ENCODE measurements around the gene FZD10.

FZD10 gene

GRCh38 chr12:130120012-130120805 lies 42.1 kb upstream of the FZD10 start:
- TF ChIP-seq CTCF (IDR thresholded peaks at IDR 0.05; ENCODE audit: insufficient read depth, low read length) (no peak), POLR2AphosphoS5 (IDR thresholded peaks at IDR 0.05; ENCODE audit: low read depth) (no peak), SPI1 (IDR thresholded peaks at IDR 0.05; ENCODE audit: borderline replicate concordance, low read depth) (no peak), REST (IDR thresholded peaks at IDR 0.05; ENCODE audit: insufficient replicate concordance, low read depth) (no peak), GABPA (IDR thresholded peaks at IDR 0.05; ENCODE audit: low read depth) (no peak)
- Histone ChIP-seq H3K27ac (replicated peaks) (no peak overlapping the region), H3K4me3 (replicated peaks; ENCODE audit: insufficient read depth, low read length) (no peak overlapping the region)

GRCh38 chr12:130121226-130122000 lies 40.9 kb upstream of the FZD10 start:
- H3K4me3 ChIP-seq (replicated peaks; ENCODE audit: insufficient read depth, low read length), result no peak overlapping the region
- H3K27ac ChIP-seq (replicated peaks), result no peak overlapping the region
- no peak for DNase-seq (ENCODE audit: low read depth in 1 of 2, low spot score in 1 of 2)
- H3K27me3 ChIP-seq (ENCODE audit: insufficient read depth, poor library complexity, severe bottlenecking), result no peaks in the 10 kb centered on the region
- no peak for TF ChIP-seq REST (IDR thresholded peaks at IDR 0.05; ENCODE audit: insufficient replicate concordance, low read depth)
- no peak for TF ChIP-seq SPI1 (IDR thresholded peaks at IDR 0.05; ENCODE audit: borderline replicate concordance, low read depth)
- TF ChIP-seq POLR2AphosphoS5 (IDR thresholded peaks at IDR 0.05; ENCODE audit: low read depth), result no peak
- no peak for TF ChIP-seq CTCF (IDR thresholded peaks at IDR 0.05; ENCODE audit: insufficient read depth, low read length)
- TF ChIP-seq GABPA (IDR thresholded peaks at IDR 0.05; ENCODE audit: low read depth), result no peak

More at GRCh38 chr12:130120012-130120805, 42.1 kb upstream of the FZD10 start:
- no peaks in the 10 kb centered on the region for H3K27me3 ChIP-seq (ENCODE audit: insufficient read depth, poor library complexity, severe bottlenecking)
- no peak for DNase-seq (ENCODE audit: low read depth in 1 of 2, low spot score in 1 of 2)

GRCh38 chr12:130122356-130122755 lies 39.9 kb upstream of the FZD10 start:
- TF ChIP-seq REST (IDR thresholded peaks at IDR 0.05; ENCODE audit: insufficient replicate concordance, low read depth), result no peak
- TF ChIP-seq POLR2AphosphoS5 (IDR thresholded peaks at IDR 0.05; ENCODE audit: low read depth), result no peak
- TF ChIP-seq SPI1 (IDR thresholded peaks at IDR 0.05; ENCODE audit: borderline replicate concordance, low read depth), result no peak
- no peak for TF ChIP-seq GABPA (IDR thresholded peaks at IDR 0.05; ENCODE audit: low read depth)
- TF ChIP-seq CTCF (IDR thresholded peaks at IDR 0.05; ENCODE audit: insufficient read depth, low read length), result no peak
- no peak overlapping the region for H3K27ac ChIP-seq (replicated peaks)
- no peak for DNase-seq (ENCODE audit: low read depth in 1 of 2, low spot score in 1 of 2)

More at GRCh38 chr12:130122356-130122755, 39.9 kb upstream of the FZD10 start:
- Histone ChIP-seq H3K4me3 (replicated peaks; ENCODE audit: insufficient read depth, low read length) (no peak overlapping the region), H3K27me3 (ENCODE audit: insufficient read depth, poor library complexity, severe bottlenecking) (no peaks in the 10 kb centered on the region)

All from HL-60 (cell line).